Measurements from ENCODE around the gene CA9.

DNA sequence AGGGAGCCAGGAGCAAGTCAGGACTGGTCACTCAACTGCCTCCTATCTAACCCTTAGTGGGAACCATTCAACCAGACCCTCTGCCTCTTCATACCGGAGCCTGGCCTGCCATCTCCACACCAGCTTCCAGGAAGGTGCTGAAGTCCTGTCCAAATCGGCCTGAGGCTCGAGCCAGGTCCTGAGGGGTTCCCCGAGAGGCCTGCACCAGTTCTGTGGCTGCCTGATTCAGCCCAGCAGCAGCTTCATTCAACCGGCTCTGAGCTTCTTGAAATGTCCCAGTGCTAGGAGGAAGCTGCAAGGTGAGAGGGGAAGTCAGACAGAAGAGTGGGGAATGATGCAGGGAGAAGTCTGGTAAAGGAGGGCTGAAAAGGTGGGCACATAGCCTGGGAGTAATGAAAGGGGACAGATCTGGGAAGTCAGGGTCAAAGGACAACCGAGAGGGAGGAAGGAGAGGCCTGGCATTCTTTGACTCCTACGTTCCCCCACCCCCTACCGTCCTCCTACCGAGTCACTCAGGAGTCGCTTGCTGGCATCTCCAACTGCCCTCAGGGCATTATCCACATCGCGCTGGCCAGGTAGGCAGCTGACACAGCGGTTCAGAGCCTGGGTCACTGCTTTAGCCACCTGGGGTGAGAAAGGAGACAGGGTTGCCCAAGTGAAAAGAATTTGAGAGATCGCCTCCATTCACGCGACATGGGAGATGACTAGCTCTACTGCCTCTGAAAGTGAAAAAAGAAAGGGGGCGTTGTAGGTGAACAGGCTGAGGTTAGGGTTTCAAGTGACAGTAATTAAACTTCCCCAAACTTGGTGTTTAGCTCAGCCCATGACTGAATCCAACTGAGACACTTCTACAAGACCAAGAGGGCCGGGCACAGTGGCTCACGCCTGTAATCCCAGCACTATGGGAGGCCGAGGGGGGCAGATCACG is 38.0 kb downstream of the CA9 start:
- TF ChIP-seq, protein P1, sequence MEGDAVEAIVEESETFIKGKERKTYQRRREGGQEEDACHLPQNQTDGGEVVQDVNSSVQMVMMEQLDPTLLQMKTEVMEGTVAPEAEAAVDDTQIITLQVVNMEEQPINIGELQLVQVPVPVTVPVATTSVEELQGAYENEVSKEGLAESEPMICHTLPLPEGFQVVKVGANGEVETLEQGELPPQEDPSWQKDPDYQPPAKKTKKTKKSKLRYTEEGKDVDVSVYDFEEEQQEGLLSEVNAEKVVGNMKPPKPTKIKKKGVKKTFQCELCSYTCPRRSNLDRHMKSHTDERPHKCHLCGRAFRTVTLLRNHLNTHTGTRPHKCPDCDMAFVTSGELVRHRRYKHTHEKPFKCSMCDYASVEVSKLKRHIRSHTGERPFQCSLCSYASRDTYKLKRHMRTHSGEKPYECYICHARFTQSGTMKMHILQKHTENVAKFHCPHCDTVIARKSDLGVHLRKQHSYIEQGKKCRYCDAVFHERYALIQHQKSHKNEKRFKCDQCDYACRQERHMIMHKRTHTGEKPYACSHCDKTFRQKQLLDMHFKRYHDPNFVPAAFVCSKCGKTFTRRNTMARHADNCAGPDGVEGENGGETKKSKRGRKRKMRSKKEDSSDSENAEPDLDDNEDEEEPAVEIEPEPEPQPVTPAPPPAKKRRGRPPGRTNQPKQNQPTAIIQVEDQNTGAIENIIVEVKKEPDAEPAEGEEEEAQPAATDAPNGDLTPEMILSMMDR (IDR thresholded peaks at IDR 0.05; ENCODE audit: low read depth, low read length): no peak
- TF ChIP-seq EZH2phosphoT487 (IDR thresholded peaks at IDR 0.05; ENCODE audit: low read depth): no peak

Measured in OCI-LY3 (cell line).